ENCODE results near the gene AKAP6. TPM values are rescaled to one million over a fixed set of nuclear protein-coding genes. Genes with fewer than 3 reads are reported as not detected.

AKAP6 gene
- total and polyA plus RNA-seq, 2 experiments from 2014 or later = 0.38 to 0.42 TPM

DNA sequence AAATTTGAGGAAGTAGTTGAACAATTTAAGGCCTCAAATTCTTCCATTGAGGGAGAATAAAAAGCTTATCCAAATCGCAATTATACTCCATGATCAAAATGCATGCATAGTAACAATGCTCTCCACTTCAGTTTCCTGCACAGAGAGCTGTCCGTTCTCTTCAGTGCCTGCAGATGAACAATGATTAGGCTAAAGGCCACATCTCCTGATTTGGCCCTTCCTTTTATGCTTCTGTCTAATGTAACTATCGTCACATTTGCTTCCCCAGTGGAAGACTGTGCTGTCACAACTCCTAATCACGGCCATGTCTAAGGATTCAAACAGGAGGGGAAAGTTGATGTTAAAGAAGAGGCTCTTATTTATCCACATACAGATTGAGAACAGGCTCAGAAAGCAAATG, 496.0 kb downstream of the AKAP6 start (continued):
- no peak for TF ChIP-seq ZNF462 (CRISPR knock-in tag; IDR thresholded peaks at IDR 0.05)
- TF ChIP-seq CREB1 (CRISPR knock-in tag; IDR thresholded peaks at IDR 0.05; ENCODE audit: low read depth) = no peak

GRCh38 chr14:32826404-32827082, 497.4 kb downstream of the AKAP6 start:
- Histone ChIP-seq H3K4me1 (ENCODE audit: insufficient read depth) (no peaks in the 10 kb centered on the region; the same call in 1 of the 2 replicates), H3K27me3 (ENCODE audit: insufficient read depth) (no peaks in the 10 kb centered on the region), H2AFZ (0 out of 2 replicates have a peak overlapping the region, but pooled peaks have one; percentile 72), H4K20me1 (replicated peaks; ENCODE audit: insufficient read depth) (no peaks in the 10 kb centered on the region), H3K36me3 (ENCODE audit: insufficient read depth) (no peaks in the 10 kb centered on the region), H3K27ac (ENCODE audit: low read depth) (no peak overlapping the region), H3K79me2 (replicated peaks; ENCODE audit: insufficient read depth) (no peaks in the 10 kb centered on the region), H3K9me2 (ENCODE audit: insufficient read depth) (peaks cover 3% of the 10 kb centered on the region; the same call in 1 of the 2 replicates), H3F3A (replicated peaks; ENCODE audit: low read depth) (no peaks in the 10 kb centered on the region), H3K4me2 (no peak overlapping the region), H3K4me3 (no peak overlapping the region)
- TF ChIP-seq STAT1 (IDR thresholded peaks at IDR 0.05; ENCODE audit: unreplicated experiment) (no peak), CTCF (conservative IDR thresholded peaks at IDR 0.05; ENCODE audit: low read depth in 2 of 2) (peak; percentile 35 to 67)
- Mint-ChIP-seq H3K4me3 (no peak overlapping the region), H3K4me1 (peaks cover 12% of the 10 kb centered on the region; the same call in 2 of the 3 replicates), H3K36me3 (ENCODE audit: low read depth) (no peaks in the 10 kb centered on the region), H3K27me3 (ENCODE audit: insufficient read depth, low read depth, poor library complexity) (no peaks in the 10 kb centered on the region), H3K9me3 (no peaks in the 10 kb centered on the region; the same call in 2 of the 3 replicates), H3K27ac (no peak overlapping the region)
- peak; percentile 61 for DNase-seq (ENCODE audit: low spot score)
- peak; percentile 80 for ATAC-seq

All from GM23338 (cell line).